CD4-positive, alpha-beta T cell treated with Interferon alpha-2 for 1 hour (primary cell): ENCODE results near the gene PPP2R3C.
"Not testable (repeated sequence)": the region's sequence is repeated elsewhere in the genome, so short reads cannot be mapped to it uniquely, and the experiment has no call there.

Experiments
- DNase-seq, 2 donors: peaks; one replicate each; pipeline ENCODE4 v3.0.0-alpha.2; 2020 to 2022

Gene PPP2R3C

GRCh38 chr14:35121887-35122695, at the start of gene PPP2R3C, which contains the start of gene PRORP:
TSS of gene PPP2R3C (minus strand) at chr14:35121990. CDS start at chr14:35121959, 31 bp downstream.
TSS of gene PRORP (plus strand) at chr14:35122552. CDS start at chr14:35123246, 694 bp downstream.
- peak; percentile 94 to 97 for DNase-seq

- DNase-seq: no peak
Observed at GRCh38 chr14:35167496-35167895, 45.7 kb upstream of the PPP2R3C start.

- no peak for DNase-seq
Observed at GRCh38 chr14:35164849-35165248, 43.1 kb upstream of the PPP2R3C start.

- DNase-seq: no peak
Observed at GRCh38 chr14:35163384-35163783, 41.6 kb upstream of the PPP2R3C start.

- peak in 1 of 2 donors; percentile 54 for DNase-seq
Observed at GRCh38 chr14:35161231-35161630, 39.4 kb upstream of the PPP2R3C start.

- no peak for DNase-seq
Observed at GRCh38 chr14:35159742-35160409, 38.1 kb upstream of the PPP2R3C start.

GRCh38 chr14:35158951-35159653, 37.3 kb upstream of the PPP2R3C start:
- no peak for DNase-seq

GRCh38 chr14:35158491-35158890, 36.7 kb upstream of the PPP2R3C start:
- DNase-seq: no peak

- DNase-seq: peak in 1 of 2 donors; percentile 35
Observed at GRCh38 chr14:35155962-35156361, 34.2 kb upstream of the PPP2R3C start.

- no peak for DNase-seq
Observed at GRCh38 chr14:35154016-35154415, 32.2 kb upstream of the PPP2R3C start.

- DNase-seq: not testable (repeated sequence)
Observed at GRCh38 chr14:35152531-35152930, 30.7 kb upstream of the PPP2R3C start.

GRCh38 chr14:35149239-35149638, 27.4 kb upstream of the PPP2R3C start:
- DNase-seq: no peak

GRCh38 chr14:35147711-35148110, 25.9 kb upstream of the PPP2R3C start:
- DNase-seq: no peak

- no peak for DNase-seq
Observed at GRCh38 chr14:35147186-35147585, 25.4 kb upstream of the PPP2R3C start.

GRCh38 chr14:35146711-35147149, 24.9 kb upstream of the PPP2R3C start:
- no peak for DNase-seq

- DNase-seq: no peak
Observed at GRCh38 chr14:35144029-35144428, 22.2 kb upstream of the PPP2R3C start.

GRCh38 chr14:35140718-35141581, 19.2 kb upstream of the PPP2R3C start:
- no peak for DNase-seq

GRCh38 chr14:35138585-35138984, 16.8 kb upstream of the PPP2R3C start:
- no peak for DNase-seq

- no peak for DNase-seq
Observed at GRCh38 chr14:35134329-35135123, 12.7 kb upstream of the PPP2R3C start.

- no peak for DNase-seq
Observed at GRCh38 chr14:35133542-35134328, 11.9 kb upstream of the PPP2R3C start.

- DNase-seq: no peak
Observed at GRCh38 chr14:35124127-35124526, 2.3 kb upstream of the PPP2R3C start.
